Upper lobe of left lung (tissue), 6 donors: ENCODE data around the gene NYNRIN. TPM values are rescaled to one million over a fixed set of nuclear protein-coding genes. Genes with fewer than 3 reads are reported as not detected.
"Not testable (repeated sequence)": the region's sequence is repeated elsewhere in the genome, so short reads cannot be mapped to it uniquely, and the experiment has no call there.

Experiments
- ATAC-seq, 2 donors: fragments of 200-7000 bp; cut with Tn5 transposase; one replicate each; pipeline ENCODE4 v1.9.1; 2022; ENCODE audit warnings: mild to moderate bottlenecking in 2 of 2, moderate library complexity in 2 of 2; ENCODE audit not compliant: low FRiP score in 2 of 2
- DNase-seq, 2 donors: peaks; one replicate each; pipeline ENCODE4 v3.0.0-alpha.2; 2019 to 2020
- H3K27ac ChIP-seq, 4 donors: fragments of 200-600 bp; sonication (generic); one replicate each; pipeline ENCODE4 v1.5.1; 2016 to 2019
- H3K27me3 ChIP-seq, 4 donors: fragments of 200-600 bp; sonication (generic); one replicate each; pipeline ENCODE4 v1.5.1; 2017 to 2019
- H3K36me3 ChIP-seq, 4 donors: fragments of 200-600 bp; sonication (generic); one replicate each; pipeline ENCODE4 v1.5.1; 2016 to 2019
- H3K4me1 ChIP-seq, 4 donors: fragments of 200-600 bp; sonication (generic); one replicate each; pipeline ENCODE4 v1.5.1; 2018 to 2019
- H3K4me3 ChIP-seq, 4 donors: fragments of 200-600 bp; sonication (generic); one replicate each; pipeline ENCODE4 v1.5.1; 2017 to 2019; ENCODE audit warnings: mild to moderate bottlenecking in 2 of 4, moderate library complexity in 1 of 4
- H3K9me3 ChIP-seq, 4 donors: fragments of 200-600 bp; sonication (generic); one replicate each; pipeline ENCODE4 v1.5.1; 2018 to 2019
- CTCF ChIP-seq, 6 experiments: fragments of 450-650 bp in 4 of 6; fragments of 200-600 bp in 2 of 6; sonication (generic) in 2 of 6; IDR thresholded peaks; one replicate each; pipeline ENCODE4 v1.5.1; 2016 to 2019; ENCODE audit warnings: antibody characterized with exemption in 6 of 6
- EP300 ChIP-seq, 4 donors: sonication (generic); formaldehyde crosslinking; IDR thresholded peaks; one replicate each; pipeline ENCODE4 v1.5.1; 2017; ENCODE audit warnings: antibody characterized with exemption in 4 of 4, control low read depth in 2 of 4
- POLR2A ChIP-seq, 4 donors: fragments of 450-650 bp; IDR thresholded peaks; one replicate each; pipeline ENCODE4 v1.5.1; 2016 to 2017; ENCODE audit warnings: antibody characterized with exemption in 4 of 4, mild to moderate bottlenecking in 2 of 4
- POLR2AphosphoS5 ChIP-seq, 2 donors: sonication (generic); formaldehyde crosslinking; IDR thresholded peaks; one replicate each; pipeline ENCODE4 v1.5.1; 2017; ENCODE audit warnings: antibody characterized with exemption in 2 of 2
- WGBS, 2 donors: methylation state at CpG; one replicate each; pipeline ENCODE4 v1.1.5; 2017 to 2018; 5-methylcytosine and 5-hydroxymethylcytosine counted together
- total RNA-seq, 6 donors: library from RNA; depleted of rRNA in 4 of 6; stranded (reverse); fragments of >200 nt in 4 of 6; gene quantifications; one replicate each; pipeline versions ENCODE4 v1.1.0 to v1.2.1, GENCODE V29; 2016 to 2021
- donor health status: DM: no; HTN: no; CAD: no; lungs with moderate emphysema.
- donor health status: DM: no; HTN: yes; CAD: no; lungs with severe emphysema.

The NYNRIN gene
- total RNA-seq, 6 donors from 2014 or later: 5.5 to 18.7 (median 14.4) TPM

- TF ChIP-seq POLR2A (IDR thresholded peaks at IDR 0.05) (no peak), CTCF (IDR thresholded peaks at IDR 0.05) (no peak), POLR2AphosphoS5 (IDR thresholded peaks at IDR 0.05) (no peak), EP300 (IDR thresholded peaks at IDR 0.05) (no peak)
- H3K4me1 ChIP-seq: peaks cover 9 to 14% (median 11%) of the 10 kb centered on the region in 4 donors
- WGBS, 2 donors: 80 to 88% methylated on average over 4 of the region's 4 CpGs
- no peak overlapping the region for H3K27ac ChIP-seq
- DNase-seq: no peak
- no peak overlapping the region for H3K4me3 ChIP-seq
- H3K27me3 ChIP-seq: no peaks in the 10 kb centered on the region
- H3K9me3 ChIP-seq: no peaks in the 10 kb centered on the region
- H3K36me3 ChIP-seq: no peaks in the 10 kb centered on the region
- ATAC-seq: no peak
Observed at GRCh38 chr14:24385524-24385923, 13.3 kb upstream of the NYNRIN start.

DNA sequence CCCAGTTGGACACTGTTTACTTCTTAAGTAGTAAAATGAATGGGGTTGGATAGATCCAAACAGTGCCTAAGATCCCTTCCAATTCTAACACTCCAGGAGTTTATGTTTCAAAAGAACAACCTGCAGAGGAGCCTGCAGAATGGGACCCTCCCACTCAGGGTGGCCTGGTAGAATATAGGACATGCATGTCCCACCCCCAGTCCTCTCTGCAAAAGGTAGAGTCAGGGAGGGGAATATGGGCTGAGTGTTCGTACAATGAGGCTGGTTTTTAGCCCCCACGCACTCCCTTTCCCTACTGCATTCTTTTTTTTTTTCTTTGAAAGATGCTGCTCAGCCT is 11.8 kb upstream of the NYNRIN start:
- TF ChIP-seq EP300 (IDR thresholded peaks at IDR 0.05): no peak
- no peak for TF ChIP-seq POLR2A (IDR thresholded peaks at IDR 0.05)
- no peak for TF ChIP-seq POLR2AphosphoS5 (IDR thresholded peaks at IDR 0.05)
- TF ChIP-seq CTCF (IDR thresholded peaks at IDR 0.05): no peak
- ATAC-seq (no peak), DNase-seq (no peak)
- peaks cover 9 to 24% (median 11%) of the 10 kb centered on the region in 4 donors for H3K4me1 ChIP-seq
- H3K9me3 ChIP-seq: no peaks in the 10 kb centered on the region
- no peaks in the 10 kb centered on the region for H3K36me3 ChIP-seq
- 85 to 92% methylated on average over 2 of the region's 2 CpGs for WGBS, 2 donors
- H3K27ac ChIP-seq: no peak overlapping the region
- no peaks in the 10 kb centered on the region for H3K27me3 ChIP-seq
- no peak overlapping the region for H3K4me3 ChIP-seq

GRCh38 chr14:24387579-24387978 is 11.2 kb upstream of the NYNRIN start:
- peaks cover 9 to 30% (median 13%) of the 10 kb centered on the region in 4 donors for H3K4me1 ChIP-seq
- not testable (repeated sequence) for H3K9me3 ChIP-seq, DNase-seq, ATAC-seq, H3K36me3 ChIP-seq, H3K27me3 ChIP-seq, H3K4me3 ChIP-seq, H3K27ac ChIP-seq
- WGBS, 2 donors: 86 to 89% methylated on average over 5 of the region's 5 CpGs

- WGBS, 2 donors: 81 to 92% methylated on average over 2 of the region's 2 CpGs
- DNase-seq (no peak), ATAC-seq (no peak)
- peaks cover 9 to 30% (median 13%) of the 10 kb centered on the region in 4 donors for H3K4me1 ChIP-seq
- H3K9me3 ChIP-seq: no peaks in the 10 kb centered on the region
- no peak overlapping the region for H3K4me3 ChIP-seq
- no peaks in the 10 kb centered on the region for H3K36me3 ChIP-seq
- no peak for TF ChIP-seq EP300 (IDR thresholded peaks at IDR 0.05)
- TF ChIP-seq CTCF (IDR thresholded peaks at IDR 0.05): no peak
- no peak for TF ChIP-seq POLR2AphosphoS5 (IDR thresholded peaks at IDR 0.05)
- H3K27me3 ChIP-seq: no peaks in the 10 kb centered on the region
- peak overlapping the region in 1 of 4 donors; percentile 19 for H3K27ac ChIP-seq
Observed at GRCh38 chr14:24388474-24389179, 10.2 kb upstream of the NYNRIN start.

DNA sequence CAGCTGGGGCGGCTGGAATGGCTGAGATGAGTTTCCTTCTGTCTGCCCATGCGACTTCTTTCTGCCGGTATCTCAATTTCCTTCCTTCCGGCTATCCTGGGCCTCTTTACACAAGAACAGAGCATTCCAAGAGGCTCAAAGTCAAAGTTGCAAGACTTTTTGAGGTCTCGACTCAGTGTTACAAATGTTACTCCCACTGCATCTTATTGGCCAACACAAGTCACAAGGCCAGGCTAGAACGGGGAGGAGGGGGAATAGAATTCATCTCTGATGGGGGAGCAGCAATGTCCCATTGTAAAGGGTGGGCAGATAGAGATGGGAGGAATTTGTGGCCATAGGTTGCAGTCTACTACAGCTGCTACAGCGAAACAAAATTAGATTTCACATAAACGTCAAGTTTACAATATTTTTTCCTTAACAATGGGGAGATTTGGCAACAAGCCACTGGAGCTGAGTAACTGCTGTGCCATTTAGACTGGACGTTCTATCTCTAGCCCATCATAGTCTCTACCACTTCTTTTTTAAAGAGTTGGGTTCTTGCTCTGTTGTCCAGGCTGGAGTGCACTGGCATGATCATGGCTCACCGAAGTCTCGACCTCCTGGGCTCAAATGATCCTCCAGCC is 9.5 kb upstream of the NYNRIN start:
- 44% methylated on average over 11 of the region's 11 CpGs for WGBS, 2 donors
- Histone ChIP-seq H3K9me3 (no peaks in the 10 kb centered on the region), H3K27ac (peak overlapping the region in 1 of 4 donors; percentile 19), H3K4me1 (peaks cover 9 to 30% (median 13%) of the 10 kb centered on the region in 4 donors), H3K27me3 (no peaks in the 10 kb centered on the region), H3K4me3 (no peak overlapping the region), H3K36me3 (no peaks in the 10 kb centered on the region)
- no peak for ATAC-seq
- TF ChIP-seq POLR2AphosphoS5 (IDR thresholded peaks at IDR 0.05) (no peak), EP300 (IDR thresholded peaks at IDR 0.05) (no peak), CTCF (IDR thresholded peaks at IDR 0.05) (no peak), POLR2A (IDR thresholded peaks at IDR 0.05) (no peak)
- no peak for DNase-seq
